HG02571 (cell line): ENCODE results near the gene NDUFS3.
"Not testable (repeated sequence)": the region's sequence is repeated elsewhere in the genome, so short reads cannot be mapped to it uniquely, and the experiment has no call there.

Experiments
- ATAC-seq: cut with Tn5 transposase; IDR thresholded peaks from one replicate; pipeline ENCODE4 v1.9.1; 2021; ENCODE audit warnings: mild to moderate bottlenecking, moderate library complexity; ENCODE audit not compliant: unreplicated experiment

Gene NDUFS3

GRCh38 chr11:47578524-47579494 lies at the start of gene NDUFS3, which contains the start of gene KBTBD4:
TSS of gene NDUFS3 (plus strand) at chr11:47579074. CDS start at chr11:47579092, 18 bp downstream.
TSS of gene KBTBD4 (minus strand) at chr11:47578970. CDS start at chr11:47578951, 19 bp downstream.
- peak; percentile 86 for ATAC-seq

DNA sequence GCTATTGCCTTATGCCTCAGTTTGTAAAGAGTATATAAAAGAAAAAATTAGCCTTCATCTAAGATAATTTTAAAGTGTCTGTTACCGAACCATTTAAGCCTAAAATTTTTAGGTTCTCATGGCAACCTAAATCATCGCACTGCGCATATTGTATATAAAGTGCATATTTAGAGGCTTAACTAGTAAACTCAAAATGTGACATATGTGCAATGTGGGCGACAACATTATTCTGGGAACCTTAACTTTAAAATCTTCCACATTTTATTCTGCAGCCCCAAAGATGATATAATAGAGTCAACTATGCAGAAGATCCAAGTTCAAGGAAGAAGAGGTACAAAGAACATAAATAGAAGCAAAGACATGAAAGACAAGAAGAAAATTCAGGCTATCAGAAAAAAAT lies 48.9 kb upstream of the NDUFS3 start:
- ATAC-seq, result no peak

- not testable (repeated sequence) for ATAC-seq
Observed at GRCh38 chr11:47530721-47531120, 48.2 kb upstream of the NDUFS3 start.

- no peak for ATAC-seq
Observed at GRCh38 chr11:47531666-47532065, 47.2 kb upstream of the NDUFS3 start.

DNA sequence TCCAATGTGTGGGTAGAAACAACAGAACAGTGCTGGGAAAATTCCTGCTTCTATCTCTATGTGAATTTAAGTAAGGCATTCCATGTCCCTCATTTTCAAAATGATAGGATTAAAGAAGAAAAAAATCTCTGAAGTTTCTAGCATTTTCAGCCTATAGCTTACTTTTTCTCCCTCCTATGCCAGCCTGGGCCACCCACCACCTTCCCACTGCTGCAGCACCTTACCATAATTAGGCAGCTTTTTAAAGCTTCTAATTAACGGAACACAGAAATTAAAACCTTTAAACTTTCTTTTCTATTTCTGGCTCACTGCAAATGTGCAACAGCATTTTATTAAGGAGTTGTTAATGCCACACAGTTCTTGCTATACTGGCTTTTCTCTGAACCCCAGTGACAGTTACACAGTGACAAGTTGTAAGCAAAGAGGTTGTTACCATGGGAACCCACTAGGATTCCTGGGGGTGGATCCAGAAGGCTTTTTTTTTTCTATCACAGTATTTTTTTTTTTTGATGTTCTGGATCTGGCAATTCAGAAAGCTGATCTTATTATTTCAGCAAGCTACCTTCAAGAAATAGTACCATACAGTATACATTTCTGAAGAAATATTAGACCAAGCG lies 46.2 kb upstream of the NDUFS3 start:
- ATAC-seq, result no peak

DNA sequence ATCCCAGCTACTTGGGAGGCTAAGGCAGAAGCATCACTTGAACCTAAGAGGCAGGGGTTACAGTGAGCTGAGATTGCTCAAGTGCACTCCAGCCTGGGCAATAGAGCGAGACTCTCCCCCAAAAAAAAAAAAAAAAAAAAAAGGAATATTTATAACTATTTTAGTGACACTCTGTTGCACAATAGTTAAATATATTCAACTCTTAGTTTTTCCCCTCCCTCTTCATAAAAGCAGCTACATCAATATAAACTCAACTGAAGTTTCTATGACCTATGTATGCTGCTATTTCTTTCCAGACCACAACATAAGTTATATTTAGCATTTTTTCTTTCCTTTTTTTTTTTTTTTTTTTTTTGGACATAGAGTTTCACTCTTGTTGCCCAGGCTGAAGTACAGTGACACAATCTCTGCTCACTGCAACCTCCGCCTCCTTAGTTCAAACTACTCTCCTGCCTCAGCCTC lies 45.2 kb upstream of the NDUFS3 start:
- no peak for ATAC-seq

- no peak for ATAC-seq
Observed at GRCh38 chr11:47534704-47535251, 44.1 kb upstream of the NDUFS3 start.

- no peak for ATAC-seq
Observed at GRCh38 chr11:47536915-47537314, 42.0 kb upstream of the NDUFS3 start.

DNA sequence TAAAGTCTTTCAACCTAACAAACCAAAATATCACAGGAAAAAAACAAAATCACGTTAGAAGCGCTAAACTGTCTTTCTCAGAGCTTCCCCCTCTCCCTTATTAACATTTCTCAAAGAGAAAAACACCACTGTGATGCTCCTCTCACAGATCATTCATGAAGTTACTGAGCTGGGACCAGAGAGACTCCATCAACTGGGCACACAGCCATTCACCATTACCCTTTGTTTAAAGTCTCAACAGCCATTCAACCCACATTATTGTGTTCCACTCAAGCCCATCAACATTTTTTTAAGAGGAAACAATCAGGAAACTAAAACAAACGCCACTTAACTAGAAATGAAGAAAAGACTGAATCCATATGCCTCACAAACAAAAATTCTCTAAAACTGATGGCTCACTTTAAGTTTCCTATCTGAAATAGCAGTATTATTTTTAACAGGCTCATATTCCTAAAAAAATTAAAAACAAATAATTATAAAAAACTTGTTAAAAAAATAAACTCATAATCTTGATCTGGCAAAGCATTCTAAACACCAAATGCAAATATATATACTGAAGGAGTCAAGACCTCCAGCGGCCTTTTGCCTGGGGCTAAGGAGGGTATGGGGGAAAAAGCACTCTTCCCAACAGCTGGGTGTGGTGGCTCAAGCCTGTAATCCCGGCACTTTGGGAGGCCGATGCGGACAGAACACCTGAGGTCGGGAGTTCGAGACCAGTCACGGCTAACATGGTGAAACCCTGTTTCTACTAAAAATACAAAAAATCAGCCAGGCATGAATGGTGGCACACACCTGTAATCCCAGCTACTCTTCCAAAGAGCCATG lies 39.9 kb upstream of the NDUFS3 start:
- ATAC-seq, result no peak

DNA sequence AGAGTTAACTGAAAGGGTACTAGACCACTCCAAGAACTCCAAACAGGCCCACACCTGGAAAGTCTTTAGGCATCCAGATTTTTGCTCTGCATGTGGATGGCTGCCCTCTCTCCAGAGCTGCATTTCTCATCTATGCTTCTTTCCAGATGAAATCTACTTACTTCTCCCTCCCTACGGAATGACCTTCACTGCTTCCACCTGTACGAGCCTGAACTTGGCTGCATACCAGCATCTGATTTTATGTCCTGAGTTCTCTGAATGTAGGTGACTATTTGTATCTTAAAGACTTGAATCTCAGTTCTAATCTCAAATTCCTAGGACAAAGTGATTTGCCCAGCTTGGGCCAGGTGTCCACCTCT lies 39.2 kb upstream of the NDUFS3 start:
- ATAC-seq, result no peak

- no peak for ATAC-seq
Observed at GRCh38 chr11:47541070-47541469, 37.8 kb upstream of the NDUFS3 start.

GRCh38 chr11:47545298-47545697 lies 33.6 kb upstream of the NDUFS3 start:
- ATAC-seq, result no peak

- ATAC-seq, result not testable (repeated sequence)
Observed at GRCh38 chr11:47546274-47546673, 32.6 kb upstream of the NDUFS3 start.

DNA sequence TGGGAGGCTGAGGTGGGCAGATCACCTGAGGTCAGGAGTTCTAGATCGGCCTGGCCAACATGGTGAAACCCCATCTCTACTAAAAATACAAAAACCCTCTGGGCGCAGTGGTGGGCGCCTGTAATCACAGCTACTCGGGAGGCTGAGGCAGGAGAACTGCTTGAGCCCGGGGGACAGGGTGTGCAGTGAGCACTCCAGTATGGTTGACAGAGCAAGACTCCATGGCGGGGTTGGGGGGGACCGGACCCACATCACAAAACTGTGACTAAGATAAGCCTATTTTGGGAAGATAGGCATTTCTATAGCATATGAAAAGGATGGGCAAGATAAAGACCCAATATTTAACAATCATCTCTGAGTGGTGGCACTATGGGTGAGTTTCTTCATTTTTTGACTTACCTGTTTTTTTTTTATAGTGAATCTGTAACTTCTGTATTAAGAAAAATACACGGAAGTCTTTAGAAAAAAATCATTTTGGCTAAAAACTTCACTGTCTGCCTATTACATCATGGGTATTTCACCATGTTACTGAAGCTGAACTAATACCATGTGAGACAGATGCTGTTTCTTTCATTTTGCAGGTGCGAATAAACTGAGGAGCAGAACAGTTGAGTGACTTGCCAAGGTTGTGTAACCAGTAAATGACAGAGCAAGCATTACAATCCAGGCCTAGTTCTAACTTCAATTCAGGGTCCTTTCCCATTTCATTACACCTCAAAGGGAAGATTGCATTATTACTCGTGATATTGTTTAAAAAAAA lies 28.4 kb upstream of the NDUFS3 start:
- ATAC-seq, result no peak

GRCh38 chr11:47551086-47551485 lies 27.8 kb upstream of the NDUFS3 start:
- no peak for ATAC-seq

DNA sequence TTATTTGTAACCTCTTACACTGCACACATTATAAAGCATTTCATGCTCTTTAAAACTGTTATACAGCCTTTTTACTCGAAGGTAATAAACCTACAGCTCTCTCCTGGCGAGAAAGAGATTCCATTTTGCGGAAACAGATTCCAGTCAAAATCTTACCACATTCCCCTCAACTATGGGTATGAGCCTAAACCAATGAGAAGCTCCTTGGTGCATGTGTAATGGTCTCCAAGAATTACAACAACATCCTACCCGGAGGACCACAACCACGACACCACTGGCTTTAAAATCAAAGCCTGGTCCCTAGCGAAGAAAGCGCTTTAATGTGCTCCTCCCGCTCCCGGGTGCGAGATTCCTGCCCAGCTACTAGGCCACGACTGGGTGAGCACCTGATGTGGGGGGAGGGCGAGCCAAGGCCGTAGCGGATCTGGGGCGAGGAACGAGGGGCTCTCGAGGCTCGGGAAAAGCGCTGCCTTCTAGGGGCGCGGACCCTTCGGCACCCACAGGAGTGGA lies 26.8 kb upstream of the NDUFS3 start:
- peak; percentile 11 for ATAC-seq

GRCh38 chr11:47552566-47553405 lies 26.1 kb upstream of the NDUFS3 start, which contains the start of gene CELF1:
TSS of gene CELF1 (minus strand) at chr11:47553132. CDS start at chr11:47499523, 53,609 bp downstream.
- ATAC-seq, result peak; percentile 88

DNA sequence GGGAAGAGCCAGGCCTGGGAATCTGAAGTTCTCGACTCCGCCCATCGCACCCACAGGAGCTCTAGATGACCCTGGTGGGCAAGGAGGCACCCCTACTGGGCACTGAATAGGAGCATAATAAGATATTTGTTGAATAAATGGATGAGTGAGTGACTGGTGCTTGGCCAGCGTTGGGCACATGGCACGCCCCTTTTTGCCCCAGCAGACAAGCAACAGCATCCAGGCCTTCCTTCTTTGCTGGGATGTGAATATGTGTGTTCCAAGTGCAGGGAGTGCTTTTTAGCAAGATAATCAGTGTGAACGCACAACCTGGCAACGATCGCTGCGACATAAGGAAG lies 25.5 kb upstream of the NDUFS3 start:
- peak; percentile 16 for ATAC-seq

GRCh38 chr11:47557004-47557403 lies 21.9 kb upstream of the NDUFS3 start:
- ATAC-seq, result not testable (repeated sequence)
